HL-60 (cell line): ENCODE results near the gene SEL1L2.
A peak's percentile ranks its signal among the peaks of the same experiment; 100 is the strongest.

Experiments
- DNase-seq, 2 experiments: peaks; one replicate each; pipeline ENCODE4 v3.0.0-alpha.2; 2010 to 2020; ENCODE audit warnings: low read depth in 1 of 2, low spot score in 1 of 2
- H3K27ac ChIP-seq: fragments of 250-450 bp; sonication (Bioruptor Pico); replicated peaks from 2 replicates; pipeline ENCODE4 v1.5.1; 2020; ENCODE audit warnings: mild to moderate bottlenecking, moderate library complexity
- H3K27me3 ChIP-seq: fragments of 250-450 bp; sonication (Bioruptor Pico); 2 replicates; pipeline ENCODE4 v1.5.1; 2021; ENCODE audit warnings: mild to moderate bottlenecking, moderate library complexity; ENCODE audit not compliant: insufficient read depth, poor library complexity, severe bottlenecking
- H3K4me3 ChIP-seq: replicated peaks from 2 replicates; pipeline ENCODE4 v1.5.1; 2011; ENCODE audit warnings: mild to moderate bottlenecking, control low read depth, low read length; ENCODE audit not compliant: insufficient read depth
- GABPA ChIP-seq: IDR thresholded peaks from 2 replicates; pipeline ENCODE4 v1.6.1; 2012; ENCODE audit warnings: low read depth
- POLR2AphosphoS5 ChIP-seq: IDR thresholded peaks from 2 replicates; pipeline ENCODE4 v1.6.1; 2012; ENCODE audit warnings: low read depth
- SPI1 ChIP-seq: IDR thresholded peaks from 2 replicates; pipeline ENCODE4 v1.6.1; 2012; ENCODE audit warnings: low read depth, mild to moderate bottlenecking, borderline replicate concordance
- TF ChIP-seq, protein P1 (sequence below): IDR thresholded peaks from 2 replicates; pipeline ENCODE4 v1.6.1; 2012; ENCODE audit warnings: low read depth; ENCODE audit not compliant: insufficient replicate concordance
- TF ChIP-seq, protein P2 (sequence below): IDR thresholded peaks from one replicate; pipeline ENCODE4 v1.5.1; 2011; ENCODE audit warnings: low read length, control low read depth, inconsistent platforms; ENCODE audit not compliant: insufficient read depth

The SEL1L2 gene

DNA sequence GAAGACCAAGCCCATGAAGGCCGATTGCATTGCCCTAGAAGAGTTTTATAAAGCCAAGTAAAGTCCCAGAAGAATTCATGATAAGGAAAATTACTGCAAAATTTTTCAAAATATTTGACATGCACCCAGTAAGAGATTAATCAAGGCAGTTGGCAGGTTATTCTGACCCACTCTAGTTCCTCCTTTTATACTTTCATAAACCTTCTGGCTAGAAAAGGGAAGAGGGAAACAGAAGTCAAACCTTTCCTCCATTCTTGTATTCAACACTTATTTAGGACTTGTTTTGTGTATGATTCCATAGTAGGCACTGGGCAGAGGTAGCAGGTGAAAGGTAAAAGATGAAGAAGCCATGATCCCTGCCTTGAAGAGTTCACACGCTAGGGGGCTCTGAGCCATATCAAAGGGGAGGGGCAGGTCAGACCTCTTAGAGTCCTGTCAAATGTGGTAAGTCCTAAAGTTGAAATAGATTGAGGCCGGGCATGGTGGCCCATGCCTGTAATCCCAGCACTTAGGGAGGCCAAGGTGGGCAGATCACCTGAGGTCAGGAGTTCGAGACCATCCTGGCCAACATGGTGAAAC is 120.2 kb downstream of the SEL1L2 start:
- H3K27me3 ChIP-seq, result no peaks in the 10 kb centered on the region
- DNase-seq, result peak in 1 of 2 experiments; percentile 25
- H3K27ac ChIP-seq, result peak overlapping the region; percentile 75
- H3K4me3 ChIP-seq, result no peak overlapping the region
- TF ChIP-seq GABPA (no peak), POLR2AphosphoS5 (no peak), SPI1 (peak; percentile 85)

DNA sequence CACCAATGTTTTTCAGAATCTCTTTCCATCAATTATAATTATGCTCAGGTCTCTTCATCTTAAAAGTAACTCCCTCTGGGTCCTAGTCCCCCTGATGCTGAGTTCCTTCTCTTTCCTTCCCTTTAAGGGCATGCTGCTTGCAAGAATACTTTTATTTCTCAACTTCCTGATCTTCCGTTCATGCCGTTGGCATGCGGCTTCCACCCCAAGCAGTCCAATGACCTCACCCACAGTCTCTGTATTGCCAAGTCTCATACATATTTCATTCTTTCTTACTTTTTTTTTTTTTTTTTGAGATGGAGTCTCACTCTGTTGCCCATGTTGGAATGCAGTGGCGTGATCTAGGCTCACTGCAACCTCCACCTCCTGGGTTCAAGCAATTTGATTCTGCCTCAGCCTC is 122.1 kb downstream of the SEL1L2 start:
- TF ChIP-seq GABPA (0 out of 2 replicates have a peak, but pooled peaks have one; percentile 42), SPI1 (peak; percentile 34; the same call in 1 of the 2 replicates), POLR2AphosphoS5 (0 out of 2 replicates have a peak, but pooled peaks have one; percentile 53)
- TF ChIP-seq, protein P1, sequence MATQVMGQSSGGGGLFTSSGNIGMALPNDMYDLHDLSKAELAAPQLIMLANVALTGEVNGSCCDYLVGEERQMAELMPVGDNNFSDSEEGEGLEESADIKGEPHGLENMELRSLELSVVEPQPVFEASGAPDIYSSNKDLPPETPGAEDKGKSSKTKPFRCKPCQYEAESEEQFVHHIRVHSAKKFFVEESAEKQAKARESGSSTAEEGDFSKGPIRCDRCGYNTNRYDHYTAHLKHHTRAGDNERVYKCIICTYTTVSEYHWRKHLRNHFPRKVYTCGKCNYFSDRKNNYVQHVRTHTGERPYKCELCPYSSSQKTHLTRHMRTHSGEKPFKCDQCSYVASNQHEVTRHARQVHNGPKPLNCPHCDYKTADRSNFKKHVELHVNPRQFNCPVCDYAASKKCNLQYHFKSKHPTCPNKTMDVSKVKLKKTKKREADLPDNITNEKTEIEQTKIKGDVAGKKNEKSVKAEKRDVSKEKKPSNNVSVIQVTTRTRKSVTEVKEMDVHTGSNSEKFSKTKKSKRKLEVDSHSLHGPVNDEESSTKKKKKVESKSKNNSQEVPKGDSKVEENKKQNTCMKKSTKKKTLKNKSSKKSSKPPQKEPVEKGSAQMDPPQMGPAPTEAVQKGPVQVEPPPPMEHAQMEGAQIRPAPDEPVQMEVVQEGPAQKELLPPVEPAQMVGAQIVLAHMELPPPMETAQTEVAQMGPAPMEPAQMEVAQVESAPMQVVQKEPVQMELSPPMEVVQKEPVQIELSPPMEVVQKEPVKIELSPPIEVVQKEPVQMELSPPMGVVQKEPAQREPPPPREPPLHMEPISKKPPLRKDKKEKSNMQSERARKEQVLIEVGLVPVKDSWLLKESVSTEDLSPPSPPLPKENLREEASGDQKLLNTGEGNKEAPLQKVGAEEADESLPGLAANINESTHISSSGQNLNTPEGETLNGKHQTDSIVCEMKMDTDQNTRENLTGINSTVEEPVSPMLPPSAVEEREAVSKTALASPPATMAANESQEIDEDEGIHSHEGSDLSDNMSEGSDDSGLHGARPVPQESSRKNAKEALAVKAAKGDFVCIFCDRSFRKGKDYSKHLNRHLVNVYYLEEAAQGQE, result no peak
- TF ChIP-seq, protein P2, sequence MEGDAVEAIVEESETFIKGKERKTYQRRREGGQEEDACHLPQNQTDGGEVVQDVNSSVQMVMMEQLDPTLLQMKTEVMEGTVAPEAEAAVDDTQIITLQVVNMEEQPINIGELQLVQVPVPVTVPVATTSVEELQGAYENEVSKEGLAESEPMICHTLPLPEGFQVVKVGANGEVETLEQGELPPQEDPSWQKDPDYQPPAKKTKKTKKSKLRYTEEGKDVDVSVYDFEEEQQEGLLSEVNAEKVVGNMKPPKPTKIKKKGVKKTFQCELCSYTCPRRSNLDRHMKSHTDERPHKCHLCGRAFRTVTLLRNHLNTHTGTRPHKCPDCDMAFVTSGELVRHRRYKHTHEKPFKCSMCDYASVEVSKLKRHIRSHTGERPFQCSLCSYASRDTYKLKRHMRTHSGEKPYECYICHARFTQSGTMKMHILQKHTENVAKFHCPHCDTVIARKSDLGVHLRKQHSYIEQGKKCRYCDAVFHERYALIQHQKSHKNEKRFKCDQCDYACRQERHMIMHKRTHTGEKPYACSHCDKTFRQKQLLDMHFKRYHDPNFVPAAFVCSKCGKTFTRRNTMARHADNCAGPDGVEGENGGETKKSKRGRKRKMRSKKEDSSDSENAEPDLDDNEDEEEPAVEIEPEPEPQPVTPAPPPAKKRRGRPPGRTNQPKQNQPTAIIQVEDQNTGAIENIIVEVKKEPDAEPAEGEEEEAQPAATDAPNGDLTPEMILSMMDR, result no peak
- no peak overlapping the region for H3K4me3 ChIP-seq
- peak; percentile 87 to 88 for DNase-seq
- peak overlapping the region; percentile 75 for H3K27ac ChIP-seq
- no peaks in the 10 kb centered on the region for H3K27me3 ChIP-seq

DNA sequence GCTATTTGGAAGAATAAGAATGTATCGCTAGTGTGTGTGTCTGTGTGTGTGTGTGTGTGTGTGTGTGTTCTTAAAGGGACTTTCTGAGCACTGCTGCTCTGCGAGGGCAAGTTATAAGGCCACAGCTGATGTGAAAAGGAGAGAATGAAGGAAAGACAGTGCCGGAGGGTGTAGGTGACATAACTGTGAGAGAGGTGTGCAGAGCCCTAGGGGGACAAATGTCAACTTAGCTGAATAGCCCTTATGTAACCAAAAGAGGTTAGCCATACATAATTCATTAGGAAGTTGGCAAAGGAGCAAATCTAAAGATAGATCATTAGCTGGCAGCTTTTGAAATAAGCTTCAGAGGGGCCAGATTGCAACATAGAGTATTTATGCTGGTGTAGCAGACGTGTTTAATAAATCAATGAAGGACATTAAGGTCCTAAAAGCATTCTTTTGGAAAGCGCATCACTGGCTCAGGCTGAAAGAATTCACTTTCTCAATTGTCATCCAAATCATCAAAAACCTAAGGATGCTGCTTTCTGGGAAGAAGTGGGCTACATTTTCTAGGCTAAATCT is 124.5 kb downstream of the SEL1L2 start:
- DNase-seq, result peak in 1 of 2 experiments; percentile 76
- Histone ChIP-seq H3K27ac (peak overlapping the region; percentile 30; the same call in 1 of the 2 replicates), H3K4me3 (no peak overlapping the region), H3K27me3 (no peaks in the 10 kb centered on the region)
- TF ChIP-seq, protein P1, result no peak
- TF ChIP-seq, protein P2, result no peak
- TF ChIP-seq SPI1 (no peak), POLR2AphosphoS5 (no peak), GABPA (no peak)

DNA sequence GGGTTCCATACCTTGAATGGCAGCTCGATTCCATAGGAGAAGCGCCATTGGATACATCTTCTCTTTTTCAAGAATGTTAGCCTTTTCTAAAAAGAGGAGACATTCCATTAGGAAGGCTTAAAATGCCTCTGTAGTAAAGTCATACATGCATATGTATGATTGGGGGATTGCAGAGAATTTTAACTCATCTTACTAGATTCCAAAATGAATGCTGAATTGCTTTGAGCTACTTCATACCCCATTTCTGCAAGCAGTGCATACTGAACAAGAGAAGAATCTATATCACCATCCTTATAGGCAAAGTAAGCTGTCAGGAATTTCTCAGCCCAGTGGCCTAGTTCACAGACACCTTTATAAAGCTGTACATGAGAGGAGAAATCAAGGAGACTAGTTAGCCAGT is 125.3 kb downstream of the SEL1L2 start:
- Histone ChIP-seq H3K27ac (peak overlapping the region; percentile 30; the same call in 1 of the 2 replicates), H3K27me3 (no peaks in the 10 kb centered on the region), H3K4me3 (no peak overlapping the region)
- TF ChIP-seq SPI1 (no peak), GABPA (no peak), POLR2AphosphoS5 (no peak)
- TF ChIP-seq, protein P2, result no peak
- TF ChIP-seq, protein P1, result no peak
- DNase-seq, result no peak
